GM23338 (cell line): ENCODE results near the gene STK36. TPM values are rescaled to one million over a fixed set of nuclear protein-coding genes. Genes with fewer than 3 reads are reported as not detected.

ENCODE experiments used
- ATAC-seq: fragments of 200-7000 bp; cut with Tn5 transposase; 3 replicates; pipeline ENCODE4 v1.9.1; 2020
- DNase-seq: peaks from one replicate; pipeline ENCODE4 v3.0.0-alpha.2; 2015; ENCODE audit warnings: low spot score
- H2AFZ ChIP-seq: fragments of 200-600 bp; sonication (generic); 2 replicates; pipeline ENCODE4 v1.8.0; 2016; ENCODE audit warnings: antibody characterized with exemption, mild to moderate bottlenecking, moderate library complexity
- H3F3A ChIP-seq: fragments of 200-600 bp; sonication (generic); replicated peaks from 2 replicates; pipeline ENCODE4 v1.8.0; 2017; ENCODE audit warnings: antibody characterized with exemption, mixed run types, low read depth
- H3K27ac ChIP-seq: fragments of 200-600 bp; sonication (generic); 2 replicates; pipeline ENCODE4 v1.6.1; 2016; ENCODE audit warnings: low read depth
- H3K27me3 ChIP-seq: fragments of 200-600 bp; sonication (generic); 2 replicates; pipeline ENCODE4 v1.8.0; 2016; ENCODE audit warnings: mild to moderate bottlenecking, mixed run types, moderate library complexity; ENCODE audit not compliant: insufficient read depth
- H3K36me3 ChIP-seq: fragments of 200-600 bp; sonication (generic); 2 replicates; pipeline ENCODE4 v1.8.0; 2016; ENCODE audit warnings: mild to moderate bottlenecking; ENCODE audit not compliant: insufficient read depth
- H3K4me1 ChIP-seq: fragments of 200-600 bp; sonication (generic); 2 replicates; pipeline ENCODE4 v1.8.0; 2016; ENCODE audit warnings: mild to moderate bottlenecking, moderate library complexity; ENCODE audit not compliant: insufficient read depth
- H3K4me2 ChIP-seq: fragments of 200-600 bp; sonication (generic); 2 replicates; pipeline ENCODE4 v1.7.1; 2017; ENCODE audit warnings: mixed run types
- H3K4me3 ChIP-seq: fragments of 200-600 bp; sonication (generic); 2 replicates; pipeline ENCODE4 v1.6.1; 2016; ENCODE audit warnings: mixed run types
- H3K79me2 ChIP-seq: fragments of 200-600 bp; sonication (generic); replicated peaks from 2 replicates; pipeline ENCODE4 v1.8.0; 2017; ENCODE audit warnings: mild to moderate bottlenecking; ENCODE audit not compliant: insufficient read depth
- H3K9me2 ChIP-seq: fragments of 200-600 bp; sonication (generic); 2 replicates; pipeline ENCODE4 v1.8.0; 2017; ENCODE audit not compliant: insufficient read depth
- H4K20me1 ChIP-seq: fragments of 200-600 bp; sonication (generic); replicated peaks from 2 replicates; pipeline ENCODE4 v1.8.0; 2017; ENCODE audit warnings: mild to moderate bottlenecking; ENCODE audit not compliant: insufficient read depth
- H3K27ac Mint-ChIP-seq: 2 replicates; pipeline ENCODE4 v1.8.0; 2020; ENCODE audit warnings: inconsistent platforms, mild to moderate bottlenecking, moderate library complexity, mixed read lengths
- H3K27me3 Mint-ChIP-seq: 3 replicates; pipeline ENCODE4 v1.8.0; 2022; ENCODE audit warnings: low read depth, mild to moderate bottlenecking, moderate library complexity, mixed read lengths, inconsistent platforms; ENCODE audit not compliant: insufficient read depth, poor library complexity
- H3K36me3 Mint-ChIP-seq: 3 replicates; pipeline ENCODE4 v1.8.0; 2021; ENCODE audit warnings: low read depth, mild to moderate bottlenecking, inconsistent platforms, moderate library complexity, mixed read lengths
- H3K4me1 Mint-ChIP-seq: 3 replicates; pipeline ENCODE4 v1.8.0; 2020; ENCODE audit warnings: mild to moderate bottlenecking, inconsistent platforms, mixed read lengths
- H3K4me3 Mint-ChIP-seq: 3 replicates; pipeline ENCODE4 v1.8.0; 2021; ENCODE audit warnings: moderate library complexity, mild to moderate bottlenecking, inconsistent platforms, mixed read lengths
- H3K9me3 Mint-ChIP-seq: 3 replicates; pipeline ENCODE4 v1.8.0; 2020; ENCODE audit warnings: moderate library complexity, mild to moderate bottlenecking, inconsistent platforms, mixed read lengths
- CREB1 ChIP-seq: fragments of 250-450 bp; sonication (Bioruptor Pico); IDR thresholded peaks from 2 replicates; pipeline ENCODE4 v1.5.0; 2020; ENCODE audit warnings: low read depth, mild to moderate bottlenecking, moderate library complexity
- EZH2 ChIP-seq: fragments of 200-600 bp; sonication (generic); IDR thresholded peaks from one replicate; pipeline ENCODE4 v1.8.0; 2017; ENCODE audit warnings: antibody characterized with exemption, mild to moderate bottlenecking, low read depth; ENCODE audit not compliant: unreplicated experiment
- EZH2phosphoT487 ChIP-seq: fragments of 200-600 bp; sonication (generic); IDR thresholded peaks from one replicate; pipeline ENCODE4 v1.8.1; 2018; ENCODE audit warnings: antibody characterized with exemption; ENCODE audit not compliant: unreplicated experiment
- JUNB ChIP-seq: IDR thresholded peaks from one replicate; pipeline ENCODE4 v1.6.1; 2016; ENCODE audit warnings: antibody characterized with exemption; ENCODE audit not compliant: unreplicated experiment
- NANOG ChIP-seq: IDR thresholded peaks from 2 replicates; pipeline ENCODE4 v1.6.1; 2016; ENCODE audit warnings: antibody characterized with exemption, borderline replicate concordance
- POLR2AphosphoS5 ChIP-seq: IDR thresholded peaks from 2 replicates; pipeline ENCODE4 v1.6.1; 2016; ENCODE audit warnings: antibody characterized with exemption, low read depth
- REST ChIP-seq: IDR thresholded peaks from one replicate; pipeline ENCODE4 v1.6.1; 2018; ENCODE audit warnings: antibody characterized with exemption; ENCODE audit not compliant: unreplicated experiment
- STAT1 ChIP-seq: IDR thresholded peaks from one replicate; pipeline ENCODE4 v1.6.1; 2016; ENCODE audit warnings: antibody characterized with exemption; ENCODE audit not compliant: unreplicated experiment
- ZNF114 ChIP-seq: fragments of 250-450 bp; sonication (Bioruptor Pico); IDR thresholded peaks from 2 replicates; pipeline ENCODE4 v1.5.0; 2020; ENCODE audit warnings: mild to moderate bottlenecking, moderate library complexity
- ZNF331 ChIP-seq: fragments of 250-450 bp; sonication (Bioruptor Pico); IDR thresholded peaks from 2 replicates; pipeline ENCODE4 v1.5.0; 2020; ENCODE audit warnings: low read depth, mild to moderate bottlenecking, moderate library complexity
- polyA plus RNA-seq: library from polyadenylated mRNA; unstranded; fragments of >200 nt; fragmentation: Nextera tagmentation; extraction: Ambion mirVana; gene quantifications from 2 replicates; pipeline ENCODE4 v1.2.1, GENCODE V29; 2016
- total RNA-seq: library from RNA; depleted of rRNA; stranded (reverse); fragments of >200 nt; shearing (Covaris generic); gene quantifications from 2 replicates; pipeline ENCODE4 v1.2.3, GENCODE V29; 2014
- TF ChIP-seq, protein P1 (sequence below), 2 experiments: fragments of 200-600 bp in 1 of 2; sonication (generic) in 1 of 2; conservative IDR thresholded peaks; 2 replicates each; pipeline versions ENCODE4 v1.5.1 to v1.6.1; 2016 to 2017; ENCODE audit warnings: antibody characterized with exemption in 2 of 2, low read depth in 2 of 2, mild to moderate bottlenecking in 2 of 2, moderate library complexity in 1 of 2
- TF ChIP-seq, protein P2 (sequence below): fragments of 250-450 bp; sonication (Bioruptor Pico); IDR thresholded peaks from 2 replicates; pipeline ENCODE4 v1.5.0; 2020; ENCODE audit warnings: mild to moderate bottlenecking, moderate library complexity
- TF ChIP-seq, protein P3 (sequence below): IDR thresholded peaks from 2 replicates; pipeline ENCODE4 v1.6.1; 2016; ENCODE audit warnings: antibody characterized with exemption

Gene STK36
- total and polyA plus RNA-seq, 2 experiments from 2014 or later, result 21.2 to 26.3 TPM

GRCh38 chr2:218734190-218734975 is 62.5 kb downstream of the STK36 start:
- Mint-ChIP-seq H3K9me3 (no peaks in the 10 kb centered on the region; the same call in 2 of the 3 replicates), H3K4me3 (no peak overlapping the region), H3K27me3 (peaks cover 4% of the 10 kb centered on the region), H3K4me1 (peaks cover 32% of the 10 kb centered on the region), H3K36me3 (peaks cover 28% of the 10 kb centered on the region), H3K27ac (peak overlapping the region; percentile 65; the same call in 1 of the 2 replicates)
- Histone ChIP-seq H3K4me3 (no peak overlapping the region), H4K20me1 (peaks cover 27% of the 10 kb centered on the region), H3K27ac (0 out of 2 replicates have a peak overlapping the region, but pooled peaks have one; percentile 39), H2AFZ (no peak overlapping the region), H3F3A (no peaks in the 10 kb centered on the region), H3K36me3 (peaks cover 12% of the 10 kb centered on the region), H3K27me3 (no peaks in the 10 kb centered on the region), H3K4me1 (peaks cover 21% of the 10 kb centered on the region), H3K79me2 (peaks cover 60% of the 10 kb centered on the region), H3K4me2 (no peak overlapping the region), H3K9me2 (no peaks in the 10 kb centered on the region)
- no peak for TF ChIP-seq ZNF331
- no peak for TF ChIP-seq NANOG
- no peak for TF ChIP-seq REST
- TF ChIP-seq, protein P1, sequence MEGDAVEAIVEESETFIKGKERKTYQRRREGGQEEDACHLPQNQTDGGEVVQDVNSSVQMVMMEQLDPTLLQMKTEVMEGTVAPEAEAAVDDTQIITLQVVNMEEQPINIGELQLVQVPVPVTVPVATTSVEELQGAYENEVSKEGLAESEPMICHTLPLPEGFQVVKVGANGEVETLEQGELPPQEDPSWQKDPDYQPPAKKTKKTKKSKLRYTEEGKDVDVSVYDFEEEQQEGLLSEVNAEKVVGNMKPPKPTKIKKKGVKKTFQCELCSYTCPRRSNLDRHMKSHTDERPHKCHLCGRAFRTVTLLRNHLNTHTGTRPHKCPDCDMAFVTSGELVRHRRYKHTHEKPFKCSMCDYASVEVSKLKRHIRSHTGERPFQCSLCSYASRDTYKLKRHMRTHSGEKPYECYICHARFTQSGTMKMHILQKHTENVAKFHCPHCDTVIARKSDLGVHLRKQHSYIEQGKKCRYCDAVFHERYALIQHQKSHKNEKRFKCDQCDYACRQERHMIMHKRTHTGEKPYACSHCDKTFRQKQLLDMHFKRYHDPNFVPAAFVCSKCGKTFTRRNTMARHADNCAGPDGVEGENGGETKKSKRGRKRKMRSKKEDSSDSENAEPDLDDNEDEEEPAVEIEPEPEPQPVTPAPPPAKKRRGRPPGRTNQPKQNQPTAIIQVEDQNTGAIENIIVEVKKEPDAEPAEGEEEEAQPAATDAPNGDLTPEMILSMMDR (conservative IDR thresholded peaks at IDR 0.05; ENCODE audit: low read depth in 2 of 2), result no peak
- no peak for TF ChIP-seq EZH2
- TF ChIP-seq POLR2AphosphoS5, result no peak
- no peak for TF ChIP-seq EZH2phosphoT487
- TF ChIP-seq, protein P2, sequence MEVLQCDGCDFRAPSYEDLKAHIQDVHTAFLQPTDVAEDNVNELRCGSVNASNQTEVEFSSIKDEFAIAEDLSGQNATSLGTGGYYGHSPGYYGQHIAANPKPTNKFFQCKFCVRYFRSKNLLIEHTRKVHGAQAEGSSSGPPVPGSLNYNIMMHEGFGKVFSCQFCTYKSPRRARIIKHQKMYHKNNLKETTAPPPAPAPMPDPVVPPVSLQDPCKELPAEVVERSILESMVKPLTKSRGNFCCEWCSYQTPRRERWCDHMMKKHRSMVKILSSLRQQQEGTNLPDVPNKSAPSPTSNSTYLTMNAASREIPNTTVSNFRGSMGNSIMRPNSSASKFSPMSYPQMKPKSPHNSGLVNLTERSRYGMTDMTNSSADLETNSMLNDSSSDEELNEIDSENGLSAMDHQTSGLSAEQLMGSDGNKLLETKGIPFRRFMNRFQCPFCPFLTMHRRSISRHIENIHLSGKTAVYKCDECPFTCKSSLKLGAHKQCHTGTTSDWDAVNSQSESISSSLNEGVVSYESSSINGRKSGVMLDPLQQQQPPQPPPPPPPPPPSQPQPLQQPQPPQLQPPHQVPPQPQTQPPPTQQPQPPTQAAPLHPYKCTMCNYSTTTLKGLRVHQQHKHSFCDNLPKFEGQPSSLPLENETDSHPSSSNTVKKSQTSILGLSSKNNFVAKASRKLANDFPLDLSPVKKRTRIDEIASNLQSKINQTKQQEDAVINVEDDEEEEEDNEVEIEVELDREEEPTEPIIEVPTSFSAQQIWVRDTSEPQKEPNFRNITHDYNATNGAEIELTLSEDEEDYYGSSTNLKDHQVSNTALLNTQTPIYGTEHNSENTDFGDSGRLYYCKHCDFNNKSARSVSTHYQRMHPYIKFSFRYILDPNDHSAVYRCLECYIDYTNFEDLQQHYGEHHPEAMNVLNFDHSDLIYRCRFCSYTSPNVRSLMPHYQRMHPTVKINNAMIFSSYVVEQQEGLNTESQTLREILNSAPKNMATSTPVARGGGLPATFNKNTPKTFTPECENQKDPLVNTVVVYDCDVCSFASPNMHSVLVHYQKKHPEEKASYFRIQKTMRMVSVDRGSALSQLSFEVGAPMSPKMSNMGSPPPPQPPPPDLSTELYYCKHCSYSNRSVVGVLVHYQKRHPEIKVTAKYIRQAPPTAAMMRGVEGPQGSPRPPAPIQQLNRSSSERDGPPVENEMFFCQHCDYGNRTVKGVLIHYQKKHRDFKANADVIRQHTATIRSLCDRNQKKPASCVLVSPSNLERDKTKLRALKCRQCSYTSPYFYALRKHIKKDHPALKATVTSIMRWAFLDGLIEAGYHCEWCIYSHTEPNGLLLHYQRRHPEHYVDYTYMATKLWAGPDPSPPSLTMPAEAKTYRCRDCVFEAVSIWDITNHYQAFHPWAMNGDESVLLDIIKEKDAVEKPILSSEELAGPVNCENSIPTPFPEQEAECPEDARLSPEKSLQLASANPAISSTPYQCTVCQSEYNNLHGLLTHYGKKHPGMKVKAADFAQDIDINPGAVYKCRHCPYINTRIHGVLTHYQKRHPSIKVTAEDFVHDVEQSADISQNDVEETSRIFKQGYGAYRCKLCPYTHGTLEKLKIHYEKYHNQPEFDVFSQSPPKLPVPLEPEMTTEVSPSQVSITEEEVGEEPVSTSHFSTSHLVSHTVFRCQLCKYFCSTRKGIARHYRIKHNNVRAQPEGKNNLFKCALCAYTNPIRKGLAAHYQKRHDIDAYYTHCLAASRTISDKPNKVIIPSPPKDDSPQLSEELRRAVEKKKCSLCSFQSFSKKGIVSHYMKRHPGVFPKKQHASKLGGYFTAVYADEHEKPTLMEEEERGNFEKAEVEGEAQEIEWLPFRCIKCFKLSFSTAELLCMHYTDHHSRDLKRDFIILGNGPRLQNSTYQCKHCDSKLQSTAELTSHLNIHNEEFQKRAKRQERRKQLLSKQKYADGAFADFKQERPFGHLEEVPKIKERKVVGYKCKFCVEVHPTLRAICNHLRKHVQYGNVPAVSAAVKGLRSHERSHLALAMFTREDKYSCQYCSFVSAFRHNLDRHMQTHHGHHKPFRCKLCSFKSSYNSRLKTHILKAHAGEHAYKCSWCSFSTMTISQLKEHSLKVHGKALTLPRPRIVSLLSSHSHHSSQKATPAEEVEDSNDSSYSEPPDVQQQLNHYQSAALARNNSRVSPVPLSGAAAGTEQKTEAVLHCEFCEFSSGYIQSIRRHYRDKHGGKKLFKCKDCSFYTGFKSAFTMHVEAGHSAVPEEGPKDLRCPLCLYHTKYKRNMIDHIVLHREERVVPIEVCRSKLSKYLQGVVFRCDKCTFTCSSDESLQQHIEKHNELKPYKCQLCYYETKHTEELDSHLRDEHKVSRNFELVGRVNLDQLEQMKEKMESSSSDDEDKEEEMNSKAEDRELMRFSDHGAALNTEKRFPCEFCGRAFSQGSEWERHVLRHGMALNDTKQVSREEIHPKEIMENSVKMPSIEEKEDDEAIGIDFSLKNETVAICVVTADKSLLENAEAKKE (CRISPR knock-in tag), result no peak
- TF ChIP-seq, protein P3, sequence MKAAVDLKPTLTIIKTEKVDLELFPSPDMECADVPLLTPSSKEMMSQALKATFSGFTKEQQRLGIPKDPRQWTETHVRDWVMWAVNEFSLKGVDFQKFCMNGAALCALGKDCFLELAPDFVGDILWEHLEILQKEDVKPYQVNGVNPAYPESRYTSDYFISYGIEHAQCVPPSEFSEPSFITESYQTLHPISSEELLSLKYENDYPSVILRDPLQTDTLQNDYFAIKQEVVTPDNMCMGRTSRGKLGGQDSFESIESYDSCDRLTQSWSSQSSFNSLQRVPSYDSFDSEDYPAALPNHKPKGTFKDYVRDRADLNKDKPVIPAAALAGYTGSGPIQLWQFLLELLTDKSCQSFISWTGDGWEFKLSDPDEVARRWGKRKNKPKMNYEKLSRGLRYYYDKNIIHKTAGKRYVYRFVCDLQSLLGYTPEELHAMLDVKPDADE, result no peak
- TF ChIP-seq ZNF114, result no peak
- TF ChIP-seq STAT1, result no peak
- no peak for TF ChIP-seq CREB1 (CRISPR knock-in tag)
- no peak for TF ChIP-seq JUNB
- DNase-seq (no peak), ATAC-seq (no peak)
